Measurements from ENCODE around the gene SH2D6.

DNA sequence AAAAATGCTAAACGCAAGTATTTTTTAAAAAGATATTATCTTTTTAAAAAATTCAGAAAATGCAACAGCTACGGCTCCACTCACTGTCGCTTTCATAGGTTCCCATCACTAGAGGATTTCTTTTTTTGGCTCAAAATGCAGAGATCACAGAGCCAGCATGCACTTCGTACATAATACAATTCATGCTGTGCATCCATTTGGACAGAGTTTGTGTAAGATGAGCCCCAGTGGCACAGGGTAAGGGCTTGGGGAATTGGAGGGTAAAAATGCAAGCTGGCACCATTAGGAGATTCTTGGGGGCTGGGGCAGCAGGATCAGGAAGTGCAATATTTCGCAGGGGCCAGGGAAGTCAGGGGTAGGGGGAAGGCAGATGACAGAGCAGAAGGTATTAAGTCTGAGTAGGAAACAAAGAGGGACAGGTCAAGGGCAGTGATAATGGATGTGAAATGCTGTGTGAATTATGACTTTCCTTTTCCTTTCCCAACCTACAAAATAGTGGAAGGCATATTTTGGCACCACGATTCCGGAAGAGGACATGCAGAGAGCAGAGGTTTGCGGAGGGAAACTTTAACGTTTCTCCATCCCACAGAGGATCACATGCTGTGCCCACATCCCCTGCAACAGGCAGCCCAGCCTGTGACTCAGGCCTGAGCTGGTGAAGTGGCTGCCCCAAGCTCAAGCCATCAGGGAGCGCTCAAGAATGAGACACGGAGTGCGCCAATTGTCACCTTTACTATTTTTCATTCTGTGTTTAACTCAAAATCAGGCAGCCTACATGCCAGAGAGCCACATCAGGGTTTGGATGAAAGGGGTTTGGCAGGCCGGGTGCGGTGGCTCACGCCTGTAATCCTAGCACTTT lies 13.1 kb upstream of the SH2D6 start:
- TF ChIP-seq CTCF (IDR thresholded peaks at IDR 0.05) (no peak), POLR2A (IDR thresholded peaks at IDR 0.05) (no peak)
